NCI-H774 (cell line): ENCODE results near the gene POLE.

Source experiments
- DNase-seq: peaks from one replicate; lab custom pipeline; 2025; lab: John Stamatoyannopoulos, UW

POLE gene

GRCh38 chr12:132677492-132677891, 9.7 kb downstream of the POLE start:
- no peak for DNase-seq

GRCh38 chr12:132675757-132676432, 11.2 kb downstream of the POLE start:
- no peak for DNase-seq

- DNase-seq: no peak
These were observed 12.6 kb downstream of the POLE start for GRCh38 chr12:132674561-132674960.

GRCh38 chr12:132673288-132674179, 13.6 kb downstream of the POLE start:
- no peak for DNase-seq

- no peak for DNase-seq
These were observed 14.5 kb downstream of the POLE start for GRCh38 chr12:132672678-132673077.

GRCh38 chr12:132672116-132672515, 15.0 kb downstream of the POLE start:
- no peak for DNase-seq

GRCh38 chr12:132669166-132669879, 17.8 kb downstream of the POLE start:
- DNase-seq: no peak

GRCh38 chr12:132668191-132669088, 18.7 kb downstream of the POLE start:
- DNase-seq: no peak

- no peak for DNase-seq
These were observed 21.3 kb downstream of the POLE start for GRCh38 chr12:132665794-132666193.

- DNase-seq: no peak
These were observed 22.0 kb downstream of the POLE start for GRCh38 chr12:132665149-132665491.

- no peak for DNase-seq
These were observed 22.7 kb downstream of the POLE start for GRCh38 chr12:132664206-132665148.

GRCh38 chr12:132662901-132663755, 24.0 kb downstream of the POLE start:
- DNase-seq: no peak

- no peak for DNase-seq
These were observed 25.2 kb downstream of the POLE start for GRCh38 chr12:132661972-132662371.

GRCh38 chr12:132660996-132661395, 26.1 kb downstream of the POLE start:
- DNase-seq: no peak

GRCh38 chr12:132660052-132660451, 27.1 kb downstream of the POLE start:
- no peak for DNase-seq

GRCh38 chr12:132659146-132659545, 28.0 kb downstream of the POLE start:
- no peak for DNase-seq

- DNase-seq: no peak
These were observed 28.8 kb downstream of the POLE start for GRCh38 chr12:132658149-132658894.

- no peak for DNase-seq
These were observed 30.0 kb downstream of the POLE start for GRCh38 chr12:132657004-132657727.
